ENCODE results near the gene EXOC8. TPM values are rescaled to one million over a fixed set of nuclear protein-coding genes. Genes with fewer than 3 reads are reported as not detected.

The EXOC8 gene
- total RNA-seq, 1 experiment from 2014 or later = 12.6 TPM

GRCh38 chr1:231376875-231377549, 39.4 kb upstream of the EXOC8 start:
- DNase-seq = no peak
- Histone ChIP-seq H3K4me1 (ENCODE audit: low read length) (peaks cover 10% of the 10 kb centered on the region; the same call in 1 of the 2 replicates), H3K79me2 (ENCODE audit: low read length) (peaks cover 98% of the 10 kb centered on the region), H2AFZ (ENCODE audit: low read length) (no peak overlapping the region), H4K20me1 (ENCODE audit: insufficient read depth, low read depth, low read length) (no peaks in the 10 kb centered on the region; the same call in 1 of the 2 replicates), H3K9me3 (ENCODE audit: low read length) (no peaks in the 10 kb centered on the region), H3K27me3 (ENCODE audit: low read length) (no peaks in the 10 kb centered on the region), H3K36me3 (ENCODE audit: insufficient read depth, low read length) (no peaks in the 10 kb centered on the region), H3K4me2 (ENCODE audit: low read depth, low read length, poor library complexity, severe bottlenecking) (no peak overlapping the region), H3K9ac (ENCODE audit: low read length) (no peak overlapping the region), H3K27ac (ENCODE audit: low read length) (no peak overlapping the region), H3K9me2 (replicated peaks; ENCODE audit: insufficient read depth, low read length) (no peaks in the 10 kb centered on the region), H3K4me3 (ENCODE audit: low read length) (no peak overlapping the region)

- Histone ChIP-seq H3K79me2 (ENCODE audit: low read length) (peaks cover 98% of the 10 kb centered on the region), H3K27me3 (ENCODE audit: low read length) (no peaks in the 10 kb centered on the region), H3K27ac (ENCODE audit: low read length) (no peak overlapping the region), H3K4me1 (ENCODE audit: low read length) (peaks cover 8% of the 10 kb centered on the region; the same call in 1 of the 2 replicates), H3K9ac (ENCODE audit: low read length) (no peak overlapping the region), H3K9me2 (replicated peaks; ENCODE audit: insufficient read depth, low read length) (no peaks in the 10 kb centered on the region), H2AFZ (ENCODE audit: low read length) (no peak overlapping the region), H3K36me3 (ENCODE audit: insufficient read depth, low read length) (no peaks in the 10 kb centered on the region), H3K4me2 (ENCODE audit: low read depth, low read length, poor library complexity, severe bottlenecking) (no peak overlapping the region), H3K4me3 (ENCODE audit: low read length) (no peak overlapping the region), H3K9me3 (ENCODE audit: low read length) (no peaks in the 10 kb centered on the region), H4K20me1 (ENCODE audit: insufficient read depth, low read depth, low read length) (no peaks in the 10 kb centered on the region; the same call in 1 of the 2 replicates)
- DNase-seq = no peak
These were observed 38.4 kb upstream of the EXOC8 start for GRCh38 chr1:231376101-231376500.

GRCh38 chr1:231374394-231374793, 36.7 kb upstream of the EXOC8 start:
- H3K4me3 ChIP-seq (ENCODE audit: low read length) = no peak overlapping the region
- H3K4me2 ChIP-seq (ENCODE audit: low read depth, low read length, poor library complexity, severe bottlenecking) = no peak overlapping the region
- no peak overlapping the region for H3K27ac ChIP-seq (ENCODE audit: low read length)
- H3K9me3 ChIP-seq (ENCODE audit: low read length) = no peaks in the 10 kb centered on the region
- H3K27me3 ChIP-seq (ENCODE audit: low read length) = no peaks in the 10 kb centered on the region
- 0 out of 2 replicates have a peak, but pooled peaks cover 4% of the 10 kb centered on the region for H3K36me3 ChIP-seq (ENCODE audit: insufficient read depth, low read length)
- no peaks in the 10 kb centered on the region for H3K9me2 ChIP-seq (replicated peaks; ENCODE audit: insufficient read depth, low read length)
- H3K4me1 ChIP-seq (ENCODE audit: low read length) = peaks cover 8% of the 10 kb centered on the region; the same call in 1 of the 2 replicates
- no peak overlapping the region for H3K9ac ChIP-seq (ENCODE audit: low read length)
- DNase-seq = no peak
- peaks cover 95% of the 10 kb centered on the region for H3K79me2 ChIP-seq (ENCODE audit: low read length)
- no peaks in the 10 kb centered on the region; the same call in 1 of the 2 replicates for H4K20me1 ChIP-seq (ENCODE audit: insufficient read depth, low read depth, low read length)
- no peak overlapping the region for H2AFZ ChIP-seq (ENCODE audit: low read length)

- Histone ChIP-seq H3K36me3 (ENCODE audit: insufficient read depth, low read length) (0 out of 2 replicates have a peak, but pooled peaks cover 4% of the 10 kb centered on the region), H3K4me1 (ENCODE audit: low read length) (peaks cover 8% of the 10 kb centered on the region; the same call in 1 of the 2 replicates), H3K27ac (ENCODE audit: low read length) (no peak overlapping the region), H3K4me2 (ENCODE audit: low read depth, low read length, poor library complexity, severe bottlenecking) (no peak overlapping the region), H3K79me2 (ENCODE audit: low read length) (peaks cover 95% of the 10 kb centered on the region), H3K9ac (ENCODE audit: low read length) (no peak overlapping the region), H3K9me2 (replicated peaks; ENCODE audit: insufficient read depth, low read length) (no peaks in the 10 kb centered on the region), H3K9me3 (ENCODE audit: low read length) (no peaks in the 10 kb centered on the region), H2AFZ (ENCODE audit: low read length) (no peak overlapping the region), H4K20me1 (ENCODE audit: insufficient read depth, low read depth, low read length) (no peaks in the 10 kb centered on the region; the same call in 1 of the 2 replicates), H3K27me3 (ENCODE audit: low read length) (no peaks in the 10 kb centered on the region), H3K4me3 (ENCODE audit: low read length) (no peak overlapping the region)
- DNase-seq = no peak
These were observed 34.8 kb upstream of the EXOC8 start for GRCh38 chr1:231372501-231372900.

- no peak overlapping the region for H3K9ac ChIP-seq (ENCODE audit: low read length)
- H3K27ac ChIP-seq (ENCODE audit: low read length) = no peak overlapping the region
- DNase-seq = no peak
- peaks cover 87% of the 10 kb centered on the region for H3K79me2 ChIP-seq (ENCODE audit: low read length)
- no peak overlapping the region for H3K4me3 ChIP-seq (ENCODE audit: low read length)
- no peak overlapping the region for H3K4me2 ChIP-seq (ENCODE audit: low read depth, low read length, poor library complexity, severe bottlenecking)
- no peak overlapping the region for H2AFZ ChIP-seq (ENCODE audit: low read length)
- no peaks in the 10 kb centered on the region; the same call in 1 of the 2 replicates for H4K20me1 ChIP-seq (ENCODE audit: insufficient read depth, low read depth, low read length)
- H3K36me3 ChIP-seq (ENCODE audit: insufficient read depth, low read length) = peaks cover 21% of the 10 kb centered on the region; the same call in 1 of the 2 replicates
- no peaks in the 10 kb centered on the region for H3K9me2 ChIP-seq (replicated peaks; ENCODE audit: insufficient read depth, low read length)
- no peaks in the 10 kb centered on the region for H3K9me3 ChIP-seq (ENCODE audit: low read length)
- H3K27me3 ChIP-seq (ENCODE audit: low read length) = no peaks in the 10 kb centered on the region
- H3K4me1 ChIP-seq (ENCODE audit: low read length) = peaks cover 8% of the 10 kb centered on the region; the same call in 1 of the 2 replicates
These were observed 31.6 kb upstream of the EXOC8 start for GRCh38 chr1:231369282-231369681.

- H3K27ac ChIP-seq (ENCODE audit: low read length) = no peak overlapping the region
- no peak overlapping the region for H3K9ac ChIP-seq (ENCODE audit: low read length)
- peaks cover 29% of the 10 kb centered on the region; the same call in 1 of the 2 replicates for H3K36me3 ChIP-seq (ENCODE audit: insufficient read depth, low read length)
- DNase-seq = no peak
- H3K79me2 ChIP-seq (ENCODE audit: low read length) = peaks cover 75% of the 10 kb centered on the region
- H3K4me2 ChIP-seq (ENCODE audit: low read depth, low read length, poor library complexity, severe bottlenecking) = no peak overlapping the region
- H3K9me3 ChIP-seq (ENCODE audit: low read length) = no peaks in the 10 kb centered on the region
- no peaks in the 10 kb centered on the region for H4K20me1 ChIP-seq (ENCODE audit: insufficient read depth, low read depth, low read length)
- H2AFZ ChIP-seq (ENCODE audit: low read length) = no peak overlapping the region
- no peaks in the 10 kb centered on the region for H3K4me1 ChIP-seq (ENCODE audit: low read length)
- no peaks in the 10 kb centered on the region for H3K27me3 ChIP-seq (ENCODE audit: low read length)
- no peak overlapping the region for H3K4me3 ChIP-seq (ENCODE audit: low read length)
- no peaks in the 10 kb centered on the region for H3K9me2 ChIP-seq (replicated peaks; ENCODE audit: insufficient read depth, low read length)
These were observed 26.5 kb upstream of the EXOC8 start for GRCh38 chr1:231364192-231364591.

GRCh38 chr1:231363624-231364023, 26.0 kb upstream of the EXOC8 start:
- no peak overlapping the region for H2AFZ ChIP-seq (ENCODE audit: low read length)
- peaks cover 29% of the 10 kb centered on the region; the same call in 1 of the 2 replicates for H3K36me3 ChIP-seq (ENCODE audit: insufficient read depth, low read length)
- no peaks in the 10 kb centered on the region for H4K20me1 ChIP-seq (ENCODE audit: insufficient read depth, low read depth, low read length)
- no peaks in the 10 kb centered on the region for H3K9me2 ChIP-seq (replicated peaks; ENCODE audit: insufficient read depth, low read length)
- no peak for DNase-seq
- no peaks in the 10 kb centered on the region for H3K4me1 ChIP-seq (ENCODE audit: low read length)
- H3K4me3 ChIP-seq (ENCODE audit: low read length) = no peak overlapping the region
- no peak overlapping the region for H3K9ac ChIP-seq (ENCODE audit: low read length)
- H3K27ac ChIP-seq (ENCODE audit: low read length) = no peak overlapping the region
- no peaks in the 10 kb centered on the region for H3K9me3 ChIP-seq (ENCODE audit: low read length)
- H3K4me2 ChIP-seq (ENCODE audit: low read depth, low read length, poor library complexity, severe bottlenecking) = no peak overlapping the region
- peaks cover 70% of the 10 kb centered on the region for H3K79me2 ChIP-seq (ENCODE audit: low read length)
- H3K27me3 ChIP-seq (ENCODE audit: low read length) = no peaks in the 10 kb centered on the region

GRCh38 chr1:231362325-231362724, 24.7 kb upstream of the EXOC8 start:
- H3K9me2 ChIP-seq (replicated peaks; ENCODE audit: insufficient read depth, low read length) = no peaks in the 10 kb centered on the region

More at GRCh38 chr1:231362325-231362724, 24.7 kb upstream of the EXOC8 start:
- Histone ChIP-seq H3K27ac (ENCODE audit: low read length) (no peak overlapping the region), H3K36me3 (ENCODE audit: insufficient read depth, low read length) (peaks cover 29% of the 10 kb centered on the region; the same call in 1 of the 2 replicates), H3K27me3 (ENCODE audit: low read length) (no peaks in the 10 kb centered on the region), H3K4me3 (ENCODE audit: low read length) (no peak overlapping the region), H2AFZ (ENCODE audit: low read length) (no peak overlapping the region), H3K9ac (ENCODE audit: low read length) (no peak overlapping the region), H3K79me2 (ENCODE audit: low read length) (peaks cover 57% of the 10 kb centered on the region), H4K20me1 (ENCODE audit: insufficient read depth, low read depth, low read length) (no peaks in the 10 kb centered on the region), H3K4me1 (ENCODE audit: low read length) (peaks cover 9% of the 10 kb centered on the region), H3K9me3 (ENCODE audit: low read length) (no peaks in the 10 kb centered on the region), H3K4me2 (ENCODE audit: low read depth, low read length, poor library complexity, severe bottlenecking) (no peak overlapping the region)
- no peak for DNase-seq
